ENCODE results near the gene SMYD3.

Gene SMYD3

GRCh38 chr1:246515390-246516005 is 8.4 kb upstream of the SMYD3 start:
- DNase-seq, result no peak

- DNase-seq, result no peak
Measured at GRCh38 chr1:246513619-246514343, 6.7 kb upstream of the SMYD3 start.

GRCh38 chr1:246513041-246513440 is 6.0 kb upstream of the SMYD3 start:
- no peak for DNase-seq

- DNase-seq, result no peak
Measured at GRCh38 chr1:246512635-246513034, 5.6 kb upstream of the SMYD3 start.

DNA sequence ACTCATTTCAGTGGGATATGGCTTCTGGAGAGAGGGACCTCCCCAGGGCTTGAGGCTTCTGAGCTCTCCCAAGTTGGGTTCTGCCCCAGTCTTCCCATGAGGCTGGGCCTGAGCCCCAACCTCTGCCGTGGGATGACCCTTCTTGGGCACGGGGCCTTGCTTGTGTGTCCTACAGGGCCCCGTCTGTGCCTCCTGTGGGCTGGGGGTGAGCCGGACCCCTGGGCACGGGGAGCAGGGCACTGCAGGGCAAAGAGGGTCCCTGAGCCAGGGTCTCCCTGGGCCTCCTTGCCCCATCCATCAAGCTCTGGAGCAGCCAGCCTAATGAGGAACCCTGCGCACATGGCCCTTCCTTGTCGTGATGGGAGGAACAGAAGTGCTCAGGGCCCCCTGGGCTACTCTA is 5.2 kb upstream of the SMYD3 start:
- no peak for DNase-seq

- no peak for DNase-seq
Measured at GRCh38 chr1:246511203-246511602, 4.1 kb upstream of the SMYD3 start.

DNA sequence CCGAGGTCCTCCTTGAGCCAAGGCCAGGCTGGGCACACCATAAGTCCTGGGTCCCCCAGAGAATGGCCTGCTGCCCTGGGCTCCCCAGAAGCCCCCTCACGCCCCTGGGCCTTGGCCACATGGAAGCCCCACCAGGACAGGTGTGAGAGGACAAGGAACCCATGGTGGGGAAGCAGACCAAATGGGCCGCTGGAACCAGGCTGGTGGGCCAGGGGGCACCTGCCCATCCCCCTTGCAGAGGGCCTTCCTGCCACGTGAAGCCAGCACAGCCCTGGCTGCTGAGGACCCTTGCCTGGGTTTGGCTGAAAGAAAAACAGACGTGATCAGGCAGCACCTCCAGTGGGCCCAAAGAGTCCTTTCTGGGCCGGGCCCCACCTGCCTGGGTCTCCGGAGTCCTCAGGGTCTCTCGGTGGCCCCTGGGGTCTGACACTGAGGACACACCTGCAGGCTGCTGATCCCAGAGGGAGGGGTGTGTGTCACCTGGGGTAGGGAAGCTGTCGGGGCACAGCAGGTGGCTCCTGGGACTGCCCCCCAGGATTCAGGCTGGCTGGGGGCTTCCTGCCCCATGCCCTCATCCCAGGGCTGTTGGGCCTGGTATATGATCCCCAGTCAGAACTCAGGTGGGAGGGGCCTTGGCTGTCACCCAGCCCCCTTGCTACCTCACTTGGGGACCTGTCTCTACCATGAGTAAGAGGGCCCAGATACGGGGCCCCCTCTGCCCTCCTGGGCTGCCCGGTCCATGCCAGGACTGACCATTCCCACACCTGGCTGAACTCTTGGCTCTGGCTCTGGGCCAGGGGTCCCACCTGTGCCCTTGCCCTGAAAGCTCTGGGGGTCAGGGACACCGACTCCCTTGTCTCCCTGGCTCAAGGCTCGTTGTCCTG is 3.3 kb upstream of the SMYD3 start:
- DNase-seq, result no peak

GRCh38 chr1:246508897-246509688 is 2.0 kb upstream of the SMYD3 start:
- DNase-seq, result no peak

DNA sequence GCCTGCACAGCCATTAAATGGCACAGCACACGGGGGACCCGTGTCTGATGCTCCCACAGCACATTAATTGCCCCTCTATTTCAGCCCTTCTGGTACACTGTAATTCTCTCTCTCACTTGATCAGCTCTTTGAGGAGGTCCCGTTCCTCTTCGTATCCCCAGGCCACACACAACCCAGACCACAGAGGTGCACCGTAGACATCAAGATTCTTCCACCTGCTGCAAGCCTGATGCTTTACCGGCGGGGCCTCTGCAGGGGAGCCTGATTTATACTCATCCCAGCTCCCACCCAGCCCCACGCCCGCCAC is 759 bp downstream of the SMYD3 start:
- DNase-seq, result no peak

DNA sequence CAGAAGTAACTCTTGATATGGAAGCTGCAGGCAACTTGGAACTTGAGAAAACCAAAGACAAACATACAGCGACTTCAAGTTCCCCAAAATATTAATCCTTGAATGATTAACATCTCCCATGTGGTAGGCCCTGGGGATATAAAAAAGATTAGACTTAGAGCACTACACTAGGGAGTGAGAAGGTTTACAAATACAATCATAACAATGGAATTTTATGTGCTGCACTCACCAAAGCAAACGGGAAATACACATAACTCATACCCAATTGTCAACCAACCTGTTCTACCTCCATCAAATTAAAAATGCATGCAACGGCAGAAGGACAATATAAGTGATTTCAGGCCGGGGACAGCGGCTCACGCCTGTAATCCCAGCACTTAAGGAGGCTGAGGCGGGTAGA is 3.7 kb downstream of the SMYD3 start:
- no peak for DNase-seq

GRCh38 chr1:246497331-246497915 is 9.7 kb downstream of the SMYD3 start:
- peak; percentile 54 to 82 for DNase-seq

DNA sequence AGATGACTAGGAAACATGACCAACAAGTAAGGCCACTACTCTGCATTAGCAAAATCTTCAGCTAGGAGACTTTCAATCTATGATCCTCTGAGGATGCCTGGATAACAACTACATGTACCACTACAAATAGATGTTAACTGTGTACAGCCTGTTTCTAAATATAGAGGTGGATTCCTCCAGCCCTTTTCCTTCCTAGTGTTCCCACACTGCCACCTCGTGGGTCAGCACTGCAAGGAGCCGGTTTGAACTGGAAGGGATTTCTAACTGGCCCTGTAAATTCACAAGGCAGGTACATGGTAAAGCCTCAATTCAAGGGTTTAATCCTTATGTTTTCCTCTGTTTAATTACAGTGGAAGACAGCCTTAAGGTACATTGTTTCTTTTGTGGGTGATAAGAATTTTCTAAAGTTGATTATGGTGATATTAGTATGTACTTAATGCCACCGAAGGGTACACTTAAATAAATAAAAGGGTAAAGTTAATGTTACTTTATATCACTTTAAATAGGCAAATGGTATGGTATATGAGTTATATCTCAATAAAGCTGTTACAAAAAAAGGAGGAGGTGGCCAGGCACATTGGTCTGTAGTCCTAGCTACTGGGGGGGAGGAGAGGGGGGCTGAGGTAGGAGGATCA is 14.4 kb downstream of the SMYD3 start:
- peak; percentile 44 to 49 for DNase-seq

GRCh38 chr1:246491551-246492053 is 15.5 kb downstream of the SMYD3 start:
- no peak for DNase-seq

DNA sequence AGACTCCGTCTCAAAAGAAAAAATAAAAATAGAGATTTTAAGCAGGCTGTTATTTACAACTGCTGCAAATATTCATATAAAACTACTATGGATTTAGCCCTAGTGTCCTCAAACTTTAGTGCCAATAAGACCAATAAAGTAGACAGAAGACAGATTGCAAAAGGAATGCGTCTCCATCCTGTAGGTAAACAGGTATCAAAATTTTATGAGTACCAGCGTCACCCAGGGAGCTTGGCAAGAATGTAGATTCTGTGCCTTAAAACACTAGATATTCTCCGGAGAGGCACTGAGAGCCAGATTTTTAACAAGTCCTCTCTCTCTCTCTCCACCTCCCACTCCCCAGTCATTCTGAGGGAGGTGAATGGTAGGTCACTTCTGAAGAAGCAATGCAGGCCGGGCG is 18.4 kb downstream of the SMYD3 start:
- no peak for DNase-seq

DNA sequence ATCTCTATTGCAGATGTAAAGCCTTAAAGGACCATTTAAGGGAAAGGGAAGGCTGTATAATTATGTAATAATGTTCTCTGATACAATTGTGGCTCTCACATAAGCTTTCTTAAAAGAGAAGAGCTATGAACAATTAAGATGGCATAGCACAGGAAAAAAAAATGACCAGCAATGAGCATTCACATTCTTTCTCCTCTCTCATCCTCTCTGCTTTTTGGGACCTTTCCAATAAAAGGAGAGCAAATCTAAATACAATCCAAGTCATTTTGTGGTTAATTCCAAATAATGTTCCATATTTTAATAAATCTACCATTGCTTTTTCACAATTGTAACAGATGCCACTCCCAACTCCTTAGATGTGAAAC is 23.5 kb downstream of the SMYD3 start:
- DNase-seq, result no peak

- no peak for DNase-seq
Measured at GRCh38 chr1:246482805-246483568, 24.1 kb downstream of the SMYD3 start.

DNA sequence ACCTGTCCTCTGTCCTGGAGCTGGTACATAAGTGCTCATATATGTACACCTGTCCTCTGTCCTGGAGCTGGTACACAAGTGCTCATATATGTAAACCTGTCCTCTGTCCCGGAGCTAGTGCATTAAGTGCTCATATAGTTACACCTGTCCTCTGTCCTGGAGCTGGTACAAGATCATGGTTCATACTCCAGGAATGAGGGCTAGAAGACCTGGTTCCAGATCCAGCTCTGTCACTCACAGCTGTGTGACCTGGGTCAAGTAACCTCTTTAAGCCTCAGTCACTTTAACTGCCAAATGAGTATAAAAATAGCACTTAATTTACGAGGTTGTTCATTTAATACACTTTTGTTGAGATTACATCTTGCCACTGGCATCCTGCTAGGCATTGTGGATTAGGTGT is 28.0 kb downstream of the SMYD3 start:
- DNase-seq, result no peak

DNA sequence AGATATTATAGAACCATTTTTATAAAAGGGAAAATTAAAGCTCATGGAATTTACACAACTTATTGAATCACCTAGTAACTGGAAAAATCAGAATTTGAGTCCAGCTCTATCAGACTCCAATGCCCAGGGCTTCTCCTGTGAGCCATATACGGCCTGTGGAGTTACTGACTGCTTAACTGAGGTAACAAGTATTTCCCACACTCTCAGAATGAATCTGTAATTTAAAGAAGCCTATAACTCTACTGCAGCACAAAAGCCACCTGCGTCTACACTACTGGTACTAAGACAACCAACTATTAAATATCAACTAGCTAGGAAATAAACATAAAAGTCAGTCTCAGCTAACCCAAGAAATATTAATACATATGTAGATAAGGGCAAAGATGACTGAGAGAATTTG is 29.4 kb downstream of the SMYD3 start:
- no peak for DNase-seq

GRCh38 chr1:246476771-246477170 is 30.3 kb downstream of the SMYD3 start:
- DNase-seq, result no peak

DNA sequence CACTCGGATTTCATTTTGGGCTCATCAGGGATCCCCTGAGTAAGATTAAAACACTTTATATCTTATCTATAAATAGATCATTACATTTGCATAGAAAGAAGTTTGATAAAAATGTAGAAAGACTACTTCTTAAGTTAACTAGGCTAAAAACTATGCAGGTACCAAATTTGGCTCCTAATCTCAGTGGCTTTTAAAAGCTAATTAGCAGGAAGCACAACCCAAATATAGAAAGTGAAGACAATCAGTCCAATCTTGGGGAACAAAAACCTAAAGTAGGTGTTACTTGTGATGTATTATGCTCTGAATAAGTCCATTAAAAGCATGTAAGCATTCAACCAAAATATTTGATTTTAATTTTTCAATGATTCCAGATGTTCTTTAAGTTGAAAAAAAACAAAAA is 35.4 kb downstream of the SMYD3 start:
- DNase-seq, result no peak

- DNase-seq, result no peak
Measured at GRCh38 chr1:246470585-246470984, 36.5 kb downstream of the SMYD3 start.
